K562 (cell line): Measurements from ENCODE around the gene INCENP. TPM values are rescaled to one million over a fixed set of nuclear protein-coding genes. Genes with fewer than 3 reads are reported as not detected.

Experiments
- ATAC-seq: fragments of 200-7000 bp; cut with Tn5 transposase; 3 replicates; pipeline ENCODE4 v1.9.1; 2020; ENCODE audit warnings: moderate library complexity
- BruUV-seq: library from RNA; stranded (reverse); fragments of 400-500 nt; replicated peaks from 2 replicates; lab custom pipeline; 2021; lab: Mats Ljungman, UMichigan
- CTCF ChIA-PET: fragments of 300-600 bp; formaldehyde crosslinking; extraction: SDS; loops from one replicate; lab custom pipeline; 2021; ENCODE audit warnings: low intra/inter-chr PET ratio; lab: Yijun Ruan, JAX
- POLR2A ChIA-PET: fragments of 300-600, 350-650 bp; sonication (Branson Sonifier 250); formaldehyde crosslinking; extraction: SDS; loops from one replicate; lab custom pipeline; 2021; ENCODE audit warnings: antibody characterized with exemption, inconsistent platforms; lab: Yijun Ruan, JAX
- DNase-seq, 4 experiments: peaks; one replicate each; pipeline versions ENCODE4 v3.0.0 to v3.0.0-alpha.2; 2011 to 2018; ENCODE audit warnings: low spot score in 3 of 4, mixed read lengths in 3 of 4; ENCODE audit errors: extremely low read depth in 1 of 4
- FAIRE-seq: peaks from 2 replicates; lab custom pipeline; 2011; peaks lifted over from hg19 to GRCh38; lab: Jason Lieb, UNC
- H2AFZ ChIP-seq: 2 replicates; pipeline ENCODE4 v1.6.0; 2011; ENCODE audit warnings: low read depth, low read length, control low read depth, inconsistent platforms
- H3K27ac ChIP-seq: fragments of 200-600 bp; 3 replicates; pipeline ENCODE4 v1.8.0; 2011; ENCODE audit warnings: low read depth, mild to moderate bottlenecking, control low read depth, inconsistent platforms, low read length, moderate library complexity, mixed read lengths; ENCODE audit errors: extremely low read depth
- H3K27me3 ChIP-seq, 2 experiments: fragments of 300-600 bp in 1 of 2; 2 replicates in 1 of 2; 3 replicates in 1 of 2; pipeline versions ENCODE4 v1.6.0 to v1.8.0; 2011; ENCODE audit warnings: inconsistent platforms in 2 of 2, low read length in 2 of 2, mild to moderate bottlenecking in 1 of 2, mixed read lengths in 1 of 2, moderate library complexity in 1 of 2; ENCODE audit not compliant: control insufficient read depth in 2 of 2, insufficient read depth in 2 of 2
- H3K36me3 ChIP-seq: fragments of 300-600 bp; 3 replicates; pipeline ENCODE4 v1.8.0; 2011; ENCODE audit warnings: mild to moderate bottlenecking, low read length, inconsistent platforms; ENCODE audit not compliant: control insufficient read depth, insufficient read depth
- H3K4me1 ChIP-seq, 2 experiments: fragments of 200-600 bp in 1 of 2; replicated peaks in 1 of 2; 2 replicates in 1 of 2; 3 replicates in 1 of 2; pipeline versions ENCODE4 v1.5.1 to v1.8.0; 2011; ENCODE audit warnings: inconsistent platforms in 2 of 2, low read length in 2 of 2, mild to moderate bottlenecking in 1 of 2, mixed read lengths in 1 of 2, moderate library complexity in 1 of 2; ENCODE audit not compliant: control insufficient read depth in 2 of 2, insufficient read depth in 2 of 2
- H3K4me2 ChIP-seq: 2 replicates; pipeline ENCODE4 v1.6.1; 2011; ENCODE audit warnings: low read length, control low read depth, inconsistent platforms, mixed read lengths; ENCODE audit not compliant: insufficient read depth
- H3K4me3 ChIP-seq: fragments of 200-600 bp; sonication (generic), shearing (Covaris generic); 2 replicates; pipeline ENCODE4 v1.5.1; 2016; ENCODE audit warnings: control low read depth, inconsistent platforms
- H3K79me2 ChIP-seq: fragments of 200-600 bp; 3 replicates; pipeline ENCODE4 v1.8.0; 2011; ENCODE audit warnings: low read length, inconsistent platforms; ENCODE audit not compliant: control insufficient read depth, insufficient read depth
- H3K9ac ChIP-seq, 2 experiments: 2 replicates each; pipeline versions ENCODE4 v1.6.0 to v1.6.1; 2011; ENCODE audit warnings: low read depth in 2 of 2, low read length in 2 of 2, control low read depth in 1 of 2, inconsistent platforms in 1 of 2, mild to moderate bottlenecking in 1 of 2, mixed read lengths in 1 of 2; ENCODE audit not compliant: insufficient read depth in 1 of 2
- H3K9me1 ChIP-seq: one replicate; pipeline ENCODE4 v1.6.0; 2011; ENCODE audit warnings: inconsistent platforms, mild to moderate bottlenecking, low read length, moderate library complexity; ENCODE audit not compliant: control insufficient read depth, insufficient read depth
- H3K9me3 ChIP-seq: replicated peaks from 2 replicates; pipeline ENCODE4 v1.5.1; 2011; ENCODE audit warnings: low read depth, low read length, inconsistent platforms; ENCODE audit not compliant: control insufficient read depth, insufficient read depth
- H4K20me1 ChIP-seq: replicated peaks from 2 replicates; pipeline ENCODE4 v1.6.1; 2011; ENCODE audit warnings: low read length, inconsistent platforms, mixed read lengths; ENCODE audit not compliant: control insufficient read depth, insufficient read depth
- ARHGAP35 ChIP-seq: fragments of 450-650 bp; IDR thresholded peaks from 2 replicates; pipeline ENCODE4 v1.6.1; 2018; ENCODE audit not compliant: partially characterized antibody
- CHD1 ChIP-seq: fragments of 200-600 bp; sonication (generic); IDR thresholded peaks from one replicate; pipeline ENCODE4 v1.6.1; 2012; ENCODE audit warnings: mild to moderate bottlenecking, moderate library complexity, low read length, inconsistent platforms
- GATA2 ChIP-seq: sonication (generic); formaldehyde crosslinking; IDR thresholded peaks from 2 replicates; pipeline ENCODE4 v1.4.0; 2020; ENCODE audit warnings: mild to moderate bottlenecking, missing genetic modification reagents
- NR4A1 ChIP-seq, 2 experiments: fragments of 250-450 bp in 1 of 2; fragments of 450-650 bp in 1 of 2; sonication (Bioruptor Pico) in 1 of 2; IDR thresholded peaks; 2 replicates each; pipeline versions ENCODE4 v1.4.0 to v1.6.1; 2016 to 2020; ENCODE audit warnings: mild to moderate bottlenecking in 2 of 2, missing compliant biosample characterization in 1 of 2, missing genetic modification characterization in 1 of 2, moderate library complexity in 1 of 2
- RBM25 ChIP-seq: fragments of 200-400 bp; formaldehyde crosslinking; IDR thresholded peaks from 2 replicates; pipeline ENCODE4 v1.6.1; 2018; ENCODE audit warnings: low read length, low read depth, moderate library complexity; ENCODE audit not compliant: severe bottlenecking
- SMARCC2 ChIP-seq: fragments of 450-650 bp; IDR thresholded peaks from 2 replicates; pipeline ENCODE4 v1.6.1; 2017; ENCODE audit warnings: antibody characterized with exemption, moderate library complexity, mild to moderate bottlenecking, low read depth
- ZNF121 ChIP-seq: sonication (generic); formaldehyde crosslinking; conservative IDR thresholded peaks from 2 replicates; pipeline ENCODE4 v1.8.0; 2022; ENCODE audit warnings: missing genetic modification reagents
- ZNF384 ChIP-seq: IDR thresholded peaks from 2 replicates; pipeline ENCODE4 v1.6.1; 2012; ENCODE audit warnings: low read depth, low read length, improper control_type of control experiment
- WGBS: fragments of 100-300 bp; shearing (Covaris generic); methylation state at CpG from one replicate; pipeline ENCODE4 v1.1.6; 2016; ENCODE audit warnings: low coverage, mixed read lengths; ENCODE audit not compliant: insufficient coverage; ENCODE audit errors: missing lambda C conversion rate; 5-methylcytosine and 5-hydroxymethylcytosine counted together
- in situ Hi-C: fragments of 300-500 bp; cut with MboI; formaldehyde crosslinking; loops from 4 replicates; pipeline ENCODE4 v1.15.0; 2018; ENCODE audit warnings: inconsistent platforms, mixed read lengths
- intact Hi-C: fragments of 100-400 bp; cut with micrococcal nuclease; formaldehyde crosslinking; loops from 2 replicates; pipeline ENCODE4 v1.14.2; 2022
- polyA plus RNA-seq, 8 experiments: library from polyadenylated mRNA; depleted of rRNA in 4 of 8; stranded (reverse) in 5 of 8; unstranded in 3 of 8; fragments of >200 nt; fragmentation: Nextera tagmentation in 2 of 8; fragmentation: Illumina TruSeq in 1 of 8; extraction: Ambion mirVana in 2 of 8; extraction: Trizol in 1 of 8; gene quantifications; 2 replicates each; pipeline versions ENCODE4 v1.2.1 to v1.2.3, GENCODE V29; 2011 to 2014; ENCODE audit warnings: inconsistent platforms in 1 of 8, missing spikeins in 1 of 8
- total RNA-seq, 7 experiments: library from RNA; depleted of rRNA in 6 of 7; stranded (reverse); fragments of >200 nt in 6 of 7; fragmentation: Illumina TruSeq in 2 of 7; extraction: Trizol in 2 of 7; gene quantifications; 2 replicates each; pipeline versions ENCODE4 v1.2.1 to v1.2.3, GENCODE V29; 2011 to 2021; ENCODE audit warnings: low replicate concordance in 1 of 7

Gene INCENP
- total and polyA plus RNA-seq, 9 of the 15 experiments (the other 6 are each of a cell fraction or from before 2014, with no cell fraction given): 1.1 to 97.9 (median 28.2) TPM

DNA sequence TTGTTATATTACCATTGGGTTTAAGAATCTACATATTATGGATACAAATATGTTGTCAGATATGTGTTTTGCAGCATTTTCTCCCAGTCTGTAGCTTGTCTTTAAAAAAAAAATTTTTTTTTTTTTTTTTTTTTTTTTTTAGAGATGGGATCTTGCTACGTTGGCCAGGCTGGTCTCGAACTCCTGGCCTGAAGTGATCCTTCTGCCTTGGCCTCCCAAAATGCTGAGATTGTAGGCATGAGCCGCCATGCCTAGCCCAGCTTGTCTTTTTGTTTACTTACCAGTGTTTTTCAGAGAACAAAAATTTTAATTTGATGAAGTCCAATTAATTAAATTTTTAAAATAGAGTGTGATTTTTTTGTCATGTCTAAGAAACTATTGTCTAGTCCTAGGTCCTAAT lies 29.8 kb downstream of the INCENP start:
- Histone ChIP-seq H3K27me3 (peaks cover 0 to 4% of the 10 kb centered on the region in 2 experiments; a peak in 1 of 5 replicates), H2AFZ (no peak overlapping the region), H3K9ac (no peak overlapping the region), H3K9me1 (no peaks in the 10 kb centered on the region), H3K4me2 (no peak overlapping the region), H3K4me1 (no peaks in the 10 kb centered on the region), H3K27ac (no peak overlapping the region), H3K4me3 (no peak overlapping the region), H4K20me1 (no peaks in the 10 kb centered on the region), H3K79me2 (no peaks in the 10 kb centered on the region), H3K9me3 (no peaks in the 10 kb centered on the region), H3K36me3 (peaks cover 46% of the 10 kb centered on the region; the same call in 2 of the 3 replicates)
- POLR2A ChIA-PET: interaction anchor here (1.6 to 2.6 kb wide), 2 partner anchors 10 to 13 kb away, joined by 4 to 8 read pairs; no protein-coding TSS in a partner anchor
- ATAC-seq (no peak), DNase-seq (no peak), FAIRE-seq (no peak)
- TF ChIP-seq GATA2 (CRISPR knock-in tag): no peak
- TF ChIP-seq CHD1: no peak
- peak; percentile 2 for TF ChIP-seq RBM25
- peak; percentile 74 for TF ChIP-seq ZNF384
- peak; percentile 89 for TF ChIP-seq ZNF121
- 69% methylated on average over 3 of the region's 3 CpGs for WGBS
- CTCF ChIA-PET: no interaction called here
- intact Hi-C loops (no loop called here), in situ Hi-C loops (no loop called here)
- BruUV-seq: no TSS peak

DNA sequence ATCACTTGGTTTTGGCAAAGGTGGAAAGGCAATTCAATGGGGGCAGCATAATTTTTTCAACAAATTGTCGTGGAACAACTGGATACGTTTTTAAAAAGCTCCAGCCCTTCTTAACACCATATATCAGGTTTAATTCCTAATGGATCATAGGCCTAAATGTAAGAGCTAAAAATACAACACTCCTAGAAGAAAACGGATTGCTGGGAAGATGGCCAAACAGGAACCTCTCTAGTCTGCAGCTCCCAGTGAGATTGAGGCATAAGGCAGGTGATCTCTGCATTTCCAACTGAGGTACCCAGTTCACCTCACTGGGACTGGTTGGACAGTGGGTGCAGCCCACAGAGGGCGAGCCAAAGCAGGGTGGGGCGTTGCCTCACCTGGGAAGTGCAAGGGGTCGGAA lies 33.8 kb downstream of the INCENP start:
- ChIA-PET POLR2A (interaction anchor here (2.1 kb wide), 1 partner anchor 20 kb away, joined by 5 read pairs; no protein-coding TSS in a partner anchor), CTCF (no interaction called here)
- TF ChIP-seq NR4A1 (CRISPR knock-in tag; IDR thresholded peaks at IDR 0.05): no peak
- no peak for TF ChIP-seq NR4A1 (tag; IDR thresholded peaks at IDR 0.05)
- TF ChIP-seq ARHGAP35: no peak
- no peak for TF ChIP-seq SMARCC2
- Histone ChIP-seq H3K79me2 (no peaks in the 10 kb centered on the region), H3K9me1 (no peaks in the 10 kb centered on the region), H3K9me3 (no peaks in the 10 kb centered on the region), H3K27me3 (peaks cover 0 to 4% of the 10 kb centered on the region in 2 experiments; a peak in 1 of 5 replicates), H4K20me1 (no peaks in the 10 kb centered on the region), H3K27ac (no peak overlapping the region), H2AFZ (no peak overlapping the region), H3K36me3 (peaks cover 9% of the 10 kb centered on the region; the same call in 2 of the 3 replicates), H3K9ac (no peak overlapping the region), H3K4me1 (no peaks in the 10 kb centered on the region), H3K4me2 (no peak overlapping the region), H3K4me3 (no peak overlapping the region)
- BruUV-seq: no TSS peak
- ATAC-seq (no peak), FAIRE-seq (no peak), DNase-seq (no peak)
- intact Hi-C loops: no loop called here
- WGBS: 4% methylated on average over 6 of the region's 6 CpGs
- in situ Hi-C loops: no loop called here
